ENCODE data around the gene SUPT20HL1.
A peak's percentile ranks its signal among the peaks of the same experiment; 100 is the strongest.

SUPT20HL1 gene

GRCh38 chrX:24391389-24391788, 30.9 kb downstream of the SUPT20HL1 start:
- Histone ChIP-seq H3K27ac (no peak overlapping the region), H3K27me3 (no peaks in the 10 kb centered on the region), H3K4me3 (no peak overlapping the region), H3K9me3 (no peaks in the 10 kb centered on the region), H3K36me3 (no peaks in the 10 kb centered on the region), H3K4me1 (peaks cover 0 to 5% (median 2%) of the 10 kb centered on the region in 4 donors)
- TF ChIP-seq CTCF (IDR thresholded peaks at IDR 0.05): no peak
- intact Hi-C loops (cut with DNase I; ENCODE audit: low total_unique reads): no loop called here
- no peak for DNase-seq

- Histone ChIP-seq H3K9me3 (no peaks in the 10 kb centered on the region), H3K4me1 (peaks cover 0 to 10% (median 4%) of the 10 kb centered on the region in 4 donors), H3K4me3 (no peak overlapping the region), H3K36me3 (no peaks in the 10 kb centered on the region), H3K27me3 (no peaks in the 10 kb centered on the region), H3K27ac (no peak overlapping the region)
- TF ChIP-seq CTCF (IDR thresholded peaks at IDR 0.05): no peak
- intact Hi-C loops (cut with DNase I; ENCODE audit: low total_unique reads): no loop called here
- no peak for DNase-seq
Measured at GRCh38 chrX:24391843-24392242, 31.4 kb downstream of the SUPT20HL1 start.

GRCh38 chrX:24392709-24393108, 32.3 kb downstream of the SUPT20HL1 start:
- peaks cover 0 to 19% (median 9%) of the 10 kb centered on the region in 4 donors for H3K4me1 ChIP-seq
- TF ChIP-seq CTCF (IDR thresholded peaks at IDR 0.05): no peak
- intact Hi-C loops (cut with DNase I; ENCODE audit: low total_unique reads): no loop called here
- no peaks in the 10 kb centered on the region for H3K27me3 ChIP-seq
- H3K27ac ChIP-seq: no peak overlapping the region
- no peak for DNase-seq
- no peaks in the 10 kb centered on the region for H3K9me3 ChIP-seq
- no peak overlapping the region for H3K4me3 ChIP-seq
- H3K36me3 ChIP-seq: no peaks in the 10 kb centered on the region

- intact Hi-C loops (cut with DNase I; ENCODE audit: low total_unique reads): loop anchor here (5.0 kb wide), 1 partner anchor 102 kb away; no protein-coding TSS in a partner anchor
- peak overlapping the region; percentile 69 to 74 for H3K27ac ChIP-seq
- H3K4me1 ChIP-seq: peaks cover 0 to 30% (median 12%) of the 10 kb centered on the region in 4 donors
- peak; percentile 60 to 81 for TF ChIP-seq CTCF (IDR thresholded peaks at IDR 0.05)
- no peak overlapping the region for H3K4me3 ChIP-seq
- no peak for DNase-seq
- no peaks in the 10 kb centered on the region for H3K27me3 ChIP-seq
- no peaks in the 10 kb centered on the region for H3K9me3 ChIP-seq
- H3K36me3 ChIP-seq: no peaks in the 10 kb centered on the region
Measured at GRCh38 chrX:24395775-24396174, 35.3 kb downstream of the SUPT20HL1 start.

- no peak for TF ChIP-seq CTCF (IDR thresholded peaks at IDR 0.05)
- H3K36me3 ChIP-seq: no peaks in the 10 kb centered on the region
- peaks cover 0 to 31% (median 12%) of the 10 kb centered on the region in 4 donors for H3K4me1 ChIP-seq
- peak in 1 of 2 donors; percentile 23 for DNase-seq
- intact Hi-C loops (cut with DNase I; ENCODE audit: low total_unique reads): loop anchor here (5.0 kb wide), 1 partner anchor 101 kb away; no protein-coding TSS in a partner anchor
- no peaks in the 10 kb centered on the region for H3K9me3 ChIP-seq
- H3K27me3 ChIP-seq: no peaks in the 10 kb centered on the region
- peak overlapping the region; percentile 69 to 74 for H3K27ac ChIP-seq
- H3K4me3 ChIP-seq: no peak overlapping the region
Measured at GRCh38 chrX:24396236-24396930, 35.9 kb downstream of the SUPT20HL1 start.
